Endothelial cell of umbilical vein (primary cell): Measurements from ENCODE around the gene MAPRE2. TPM values are rescaled to one million over a fixed set of nuclear protein-coding genes. Genes with fewer than 3 reads are reported as not detected.

Experiments
- BruUV-seq: library from RNA; stranded (reverse); fragments of 400-500 nt; replicated peaks from 2 replicates; lab custom pipeline; 2021; lab: Mats Ljungman, UMichigan
- CTCF ChIA-PET: fragments of 300-600, 350-600 bp; sonication (Branson Sonifier 250); formaldehyde crosslinking; loops from one replicate; lab custom pipeline; 2021; ENCODE audit warnings: antibody characterized with exemption, inconsistent platforms; lab: Charles Lee
- POLR2A ChIA-PET: fragments of 300-600, 350-600 bp; sonication (Branson Sonifier 250); formaldehyde crosslinking; loops from one replicate; lab custom pipeline; 2021; ENCODE audit warnings: antibody characterized with exemption, inconsistent platforms; lab: Charles Lee
- DNase-seq: peaks from one replicate; pipeline ENCODE4 v3.0.0-alpha.2; 2011; ENCODE audit warnings: low read depth, low spot score
- FAIRE-seq: peaks from 2 replicates; lab custom pipeline; 2011; peaks lifted over from hg19 to GRCh38; lab: Jason Lieb, UNC
- H2AFZ ChIP-seq: 2 replicates; pipeline ENCODE4 v1.6.0; 2012; ENCODE audit warnings: low read depth, low read length, control low read depth, inconsistent platforms
- H3K27ac ChIP-seq: 2 replicates; pipeline ENCODE4 v1.5.1; 2011; ENCODE audit warnings: low read depth, mild to moderate bottlenecking, control low read depth, low read length, moderate library complexity; ENCODE audit not compliant: insufficient read depth
- H3K27me3 ChIP-seq, 2 experiments: 2 replicates each; pipeline versions ENCODE4 v1.6.0 to v1.6.1; 2011; ENCODE audit warnings: low read length in 2 of 2, mixed read lengths in 1 of 2; ENCODE audit not compliant: control insufficient read depth in 2 of 2, insufficient read depth in 2 of 2
- H3K36me3 ChIP-seq, 2 experiments: 2 replicates in 1 of 2; 3 replicates in 1 of 2; pipeline ENCODE4 v1.5.1; 2011; ENCODE audit warnings: low read length in 2 of 2, mild to moderate bottlenecking in 1 of 2, moderate library complexity in 1 of 2; ENCODE audit not compliant: control insufficient read depth in 2 of 2, insufficient read depth in 2 of 2; ENCODE audit errors: extremely low read depth in 1 of 2
- H3K4me1 ChIP-seq: 3 replicates; pipeline ENCODE4 v1.5.1; 2011; ENCODE audit warnings: mild to moderate bottlenecking, low read length; ENCODE audit not compliant: control insufficient read depth, insufficient read depth; ENCODE audit errors: extremely low read depth
- H3K4me2 ChIP-seq: 2 replicates; pipeline ENCODE4 v1.6.1; 2011; ENCODE audit warnings: low read length, control low read depth, mixed read lengths; ENCODE audit not compliant: insufficient read depth
- H3K4me3 ChIP-seq, 3 experiments: fragments of 200-600 bp in 1 of 3; sonication (generic), shearing (Covaris generic) in 1 of 3; replicated peaks in 1 of 3; 2 replicates each; pipeline ENCODE4 v1.5.1; 2011 to 2016; ENCODE audit warnings: control low read depth in 3 of 3, low read length in 3 of 3, mild to moderate bottlenecking in 2 of 3, inconsistent platforms in 1 of 3, low read depth in 1 of 3, moderate library complexity in 1 of 3; ENCODE audit not compliant: insufficient read depth in 1 of 3
- H3K79me2 ChIP-seq: 2 replicates; pipeline ENCODE4 v1.6.0; 2012; ENCODE audit warnings: low read length, inconsistent platforms; ENCODE audit not compliant: control insufficient read depth, insufficient read depth
- H3K9ac ChIP-seq: replicated peaks from 2 replicates; pipeline ENCODE3; 2011; ENCODE audit warnings: low read length, control low read depth; ENCODE audit not compliant: insufficient read depth; ENCODE audit errors: extremely low read depth
- H3K9me1 ChIP-seq: replicated peaks from 3 replicates; pipeline ENCODE4 v1.6.0; 2011; ENCODE audit warnings: mild to moderate bottlenecking, low read length; ENCODE audit not compliant: control insufficient read depth, insufficient read depth; ENCODE audit errors: extremely low read depth
- H3K9me3 ChIP-seq: replicated peaks from 2 replicates; pipeline ENCODE4 v1.5.1; 2012; ENCODE audit warnings: low read length, inconsistent platforms; ENCODE audit not compliant: control insufficient read depth, insufficient read depth
- H4K20me1 ChIP-seq: replicated peaks from 2 replicates; pipeline ENCODE3; 2011; ENCODE audit warnings: mild to moderate bottlenecking, low read length; ENCODE audit not compliant: control insufficient read depth, insufficient read depth; ENCODE audit errors: extremely low read depth
- CTCF ChIP-seq, 2 donors: IDR thresholded peaks; 1 replicate in 1 of 2; 2 replicates in 1 of 2; pipeline ENCODE4 v1.5.1; 2011; ENCODE audit warnings: low read length in 2 of 2, mild to moderate bottlenecking in 2 of 2, moderate library complexity in 2 of 2, control low read depth in 1 of 2, inconsistent platforms in 1 of 2, low read depth in 1 of 2; ENCODE audit not compliant: insufficient read depth in 1 of 2; ENCODE audit errors: extremely low read depth in 1 of 2
- JUN ChIP-seq: IDR thresholded peaks from 2 replicates; pipeline ENCODE4 v1.6.1; 2011; ENCODE audit warnings: borderline replicate concordance, low read depth; ENCODE audit not compliant: insufficient read length, insufficient read depth
- POLR2AphosphoS5 ChIP-seq: IDR thresholded peaks from 2 replicates; pipeline ENCODE4 v1.6.1; 2012; ENCODE audit warnings: low read depth, mild to moderate bottlenecking, control low read depth, low read length, moderate library complexity; ENCODE audit not compliant: insufficient read depth
- dilution Hi-C: fragments of 300-500 bp; cut with MboI; formaldehyde crosslinking; loops from one replicate; pipeline ENCODE4 v1.15.0; 2019; ENCODE audit warnings: low sequenced_read_pairs; ENCODE audit not compliant: extremely low pct_ligation_motif_present
- intact Hi-C: fragments of 100-400 bp; cut with micrococcal nuclease; formaldehyde crosslinking; loops from one replicate; pipeline ENCODE4 v1.10.0; 2022
- polyA plus RNA-seq, 4 experiments: library from polyadenylated mRNA; depleted of rRNA in 3 of 4; stranded (reverse) in 3 of 4; unstranded in 1 of 4; fragments of >200 nt; gene quantifications; 2 replicates each; pipeline versions ENCODE4 v1.2.1 to v1.2.3, GENCODE V29; 2011 to 2012; ENCODE audit warnings: missing spikeins in 1 of 4
- total RNA-seq: library from RNA; stranded (reverse); gene quantifications from 2 replicates; pipeline ENCODE4 v1.2.3, GENCODE V29; 2021

Gene MAPRE2
- total and polyA plus RNA-seq, 2 donors (not counting 3 experiments of a cell fraction or from before 2014, with no cell fraction given): 117 to 148 TPM

GRCh38 chr18:35110059-35110458 lies 68.8 kb downstream of the MAPRE2 start:
- TF ChIP-seq JUN (no peak), CTCF (IDR thresholded peaks at IDR 0.05; ENCODE audit: extremely low read depth in 1 of 2, insufficient read depth in 1 of 2, low read depth in 1 of 2, low read length in 2 of 2) (no peak), POLR2AphosphoS5 (no peak)
- BruUV-seq: no TSS peak

More at GRCh38 chr18:35110059-35110458, 68.8 kb downstream of the MAPRE2 start:
- Histone ChIP-seq H3K9ac (no peak overlapping the region), H3K9me3 (no peaks in the 10 kb centered on the region), H3K4me3 (no peak overlapping the region), H3K27ac (no peak overlapping the region), H3K4me1 (peaks cover 11% of the 10 kb centered on the region), H3K4me2 (peak overlapping the region; percentile 13), H3K27me3 (no peaks in the 10 kb centered on the region), H3K36me3 (no peaks in the 10 kb centered on the region), H2AFZ (no peak overlapping the region), H3K9me1 (no peaks in the 10 kb centered on the region), H3K79me2 (peaks cover 53% of the 10 kb centered on the region), H4K20me1 (peaks cover 6% of the 10 kb centered on the region)
- ChIA-PET POLR2A (no interaction called here), CTCF (interaction anchor here (1.0 to 1.7 kb wide), 5 partner anchors 10 to 104 kb away, joined by 3 to 4 read pairs (median 3); no protein-coding TSS in a partner anchor)
- DNase-seq: peak; percentile 13
- dilution Hi-C loops (no loop called here), intact Hi-C loops (loop anchor here (1.0 to 2.0 kb wide), 2 partner anchors 33 to 68 kb away; no protein-coding TSS in a partner anchor)
- no peak for FAIRE-seq
